ENCODE measurements around the gene HMGN1.

Gene HMGN1

GRCh38 chr21:39332175-39332574 lies 16.7 kb downstream of the HMGN1 start:
- no peak for DNase-seq (ENCODE audit: low read depth in 2 of 2)

GRCh38 chr21:39330001-39330400 lies 18.9 kb downstream of the HMGN1 start:
- DNase-seq (ENCODE audit: low read depth in 2 of 2), result no peak

GRCh38 chr21:39327727-39328126 lies 21.2 kb downstream of the HMGN1 start:
- DNase-seq (ENCODE audit: low read depth in 2 of 2), result no peak

- DNase-seq (ENCODE audit: low read depth in 2 of 2), result no peak
Measured at GRCh38 chr21:39326607-39327307, 22.1 kb downstream of the HMGN1 start.

GRCh38 chr21:39325458-39325857 lies 23.4 kb downstream of the HMGN1 start:
- no peak for DNase-seq (ENCODE audit: low read depth in 2 of 2)

- DNase-seq (ENCODE audit: low read depth in 2 of 2), result no peak
Measured at GRCh38 chr21:39321424-39321823, 27.5 kb downstream of the HMGN1 start.

GRCh38 chr21:39319814-39320332 lies 29.0 kb downstream of the HMGN1 start:
- no peak for DNase-seq (ENCODE audit: low read depth in 2 of 2)

- DNase-seq (ENCODE audit: low read depth in 2 of 2), result no peak
Measured at GRCh38 chr21:39319251-39319756, 29.6 kb downstream of the HMGN1 start.

GRCh38 chr21:39318091-39318959 lies 30.6 kb downstream of the HMGN1 start:
- DNase-seq (ENCODE audit: low read depth in 2 of 2), result no peak

- DNase-seq (ENCODE audit: low read depth in 2 of 2), result no peak
Measured at GRCh38 chr21:39317134-39318090, 31.5 kb downstream of the HMGN1 start.

GRCh38 chr21:39316729-39317128 lies 32.2 kb downstream of the HMGN1 start:
- no peak for DNase-seq (ENCODE audit: low read depth in 2 of 2)

GRCh38 chr21:39315603-39316445 lies 33.1 kb downstream of the HMGN1 start:
- DNase-seq (ENCODE audit: low read depth in 2 of 2), result no peak

GRCh38 chr21:39314143-39315027 lies 34.5 kb downstream of the HMGN1 start:
- DNase-seq (ENCODE audit: low read depth in 2 of 2), result peak in 1 of 2 donors; percentile 36

GRCh38 chr21:39313571-39314142 lies 35.2 kb downstream of the HMGN1 start, which contains the start of gene BRWD1:
Gene BRWD1, minus strand, starts transcription at chr21:39313632. Its CDS starts 141 bp downstream, at chr21:39313491.
- DNase-seq (ENCODE audit: low read depth in 2 of 2), result peak; percentile 46 to 75

- peak in 1 of 2 donors; percentile 19 for DNase-seq (ENCODE audit: low read depth in 2 of 2)
Measured at GRCh38 chr21:39313042-39313570, 35.8 kb downstream of the HMGN1 start.

GRCh38 chr21:39312112-39313041 lies 36.5 kb downstream of the HMGN1 start:
- DNase-seq (ENCODE audit: low read depth in 2 of 2), result peak; percentile 89 to 93

- DNase-seq (ENCODE audit: low read depth in 2 of 2), result no peak
Measured at GRCh38 chr21:39311164-39311563, 37.7 kb downstream of the HMGN1 start.

GRCh38 chr21:39307466-39307865 lies 41.4 kb downstream of the HMGN1 start:
- no peak for DNase-seq (ENCODE audit: low read depth in 2 of 2)

Measured in stimulated activated CD8-positive, alpha-beta memory T cell treated with anti-CD3 and anti-CD28 coated beads, Interleukin-7, amount 100 ng/mL, for 4 hours (primary cell).